PC-3 (cell line): ENCODE measurements around the gene TKT. TPM values are rescaled to one million over a fixed set of nuclear protein-coding genes. Genes with fewer than 3 reads are reported as not detected.

Experiments used
- ATAC-seq: fragments of 200-7000 bp; cut with Tn5 transposase; 2 replicates; pipeline ENCODE4 v1.9.1; 2020; ENCODE audit warnings: mild to moderate bottlenecking, moderate library complexity
- BruUV-seq: library from RNA; stranded (reverse); fragments of 400-500 nt; replicated peaks from 2 replicates; lab custom pipeline; 2021; lab: Mats Ljungman, UMichigan
- CTCF ChIA-PET: fragments of 300-600 bp; sonication (Branson Sonifier 250); formaldehyde crosslinking; loops from one replicate; lab custom pipeline; 2022; ENCODE audit warnings: antibody characterized with exemption; lab: Charles Lee
- POLR2A ChIA-PET: fragments of 300-600 bp; sonication (Branson Sonifier 250); formaldehyde crosslinking; loops from one replicate; lab custom pipeline; 2022; ENCODE audit warnings: antibody characterized with exemption; ENCODE audit not compliant: unreplicated experiment; lab: Charles Lee
- DNase-seq: peaks from one replicate; pipeline ENCODE4 v3.0.0-alpha.2; 2015
- H2AFZ ChIP-seq: fragments of 300-600 bp; sonication (generic); 2 replicates; pipeline ENCODE4 v1.6.0; 2016; ENCODE audit warnings: antibody characterized with exemption, low read length
- H3F3A ChIP-seq: fragments of 300-600 bp; sonication (generic); one replicate; pipeline ENCODE4 v1.6.0; 2017; ENCODE audit warnings: antibody characterized with exemption, low read length, control low read depth, mild to moderate bottlenecking; ENCODE audit not compliant: unreplicated experiment
- H3K27ac ChIP-seq: fragments of 300-600 bp; sonication (generic); 2 replicates; pipeline ENCODE4 v1.5.1; 2016; ENCODE audit warnings: mild to moderate bottlenecking, low read length
- H3K27me3 ChIP-seq: fragments of 300-600 bp; sonication (generic); 2 replicates; pipeline ENCODE4 v1.6.1; 2016; ENCODE audit warnings: low read length, mixed read lengths
- H3K36me3 ChIP-seq: fragments of 300-600 bp; sonication (generic); 2 replicates; pipeline ENCODE4 v1.6.1; 2016; ENCODE audit warnings: low read depth, mixed run types, low read length, mixed read lengths
- H3K4me1 ChIP-seq: fragments of 300-600 bp; sonication (generic); 2 replicates; pipeline ENCODE4 v1.5.1; 2016; ENCODE audit warnings: low read length; ENCODE audit not compliant: insufficient read depth
- H3K4me2 ChIP-seq: fragments of 300-600 bp; sonication (generic); 2 replicates; pipeline ENCODE4 v1.6.0; 2016; ENCODE audit warnings: low read length
- H3K4me3 ChIP-seq: fragments of 300-600 bp; sonication (generic); 2 replicates; pipeline ENCODE4 v1.5.1; 2016; ENCODE audit warnings: mild to moderate bottlenecking, low read length, mixed read lengths
- H3K79me2 ChIP-seq: fragments of 300-600 bp; sonication (generic); 2 replicates; pipeline ENCODE4 v1.6.1; 2017; ENCODE audit warnings: low read length, mixed read lengths
- H3K9ac ChIP-seq: fragments of 300-600 bp; sonication (generic); 2 replicates; pipeline ENCODE4 v1.6.0; 2016; ENCODE audit warnings: mild to moderate bottlenecking, low read length
- H3K9me2 ChIP-seq: fragments of 300-600 bp; sonication (generic); replicated peaks from 2 replicates; pipeline ENCODE4 v1.6.1; 2016; ENCODE audit warnings: mixed run types, low read length, mixed read lengths
- H3K9me3 ChIP-seq: fragments of 300-600 bp; sonication (generic); 2 replicates; pipeline ENCODE4 v1.6.1; 2016; ENCODE audit warnings: low read length, mixed read lengths
- H4K20me1 ChIP-seq: fragments of 300-600 bp; sonication (generic); 2 replicates; pipeline ENCODE4 v1.6.1; 2016; ENCODE audit warnings: low read length, mixed read lengths
- EZH2 ChIP-seq: fragments of 300-600 bp; sonication (generic); IDR thresholded peaks from one replicate; pipeline ENCODE4 v1.6.1; 2017; ENCODE audit warnings: antibody characterized with exemption, mild to moderate bottlenecking, low read length; ENCODE audit not compliant: unreplicated experiment
- EZH2phosphoT487 ChIP-seq: fragments of 300-600 bp; sonication (generic); IDR thresholded peaks from 2 replicates; pipeline ENCODE4 v1.6.1; 2018; ENCODE audit warnings: mild to moderate bottlenecking, antibody characterized with exemption, low read length, borderline replicate concordance
- intact Hi-C: fragments of 100-400 bp; cut with micrococcal nuclease; formaldehyde crosslinking; loops from 2 replicates; pipeline ENCODE4 v1.9.0; 2023
- total RNA-seq: library from RNA; depleted of rRNA; stranded (reverse); fragments of >200 nt; gene quantifications from 2 replicates; pipeline ENCODE4 v1.2.3, GENCODE V29; 2014
- TF ChIP-seq, protein P1 (sequence below): fragments of 300-600 bp; sonication (generic); conservative IDR thresholded peaks from 2 replicates; pipeline ENCODE4 v1.5.1; 2017; ENCODE audit warnings: antibody characterized with exemption, low read depth, mild to moderate bottlenecking, low read length

Gene TKT
- total RNA-seq, 1 experiment from 2014 or later, result 486 TPM

DNA sequence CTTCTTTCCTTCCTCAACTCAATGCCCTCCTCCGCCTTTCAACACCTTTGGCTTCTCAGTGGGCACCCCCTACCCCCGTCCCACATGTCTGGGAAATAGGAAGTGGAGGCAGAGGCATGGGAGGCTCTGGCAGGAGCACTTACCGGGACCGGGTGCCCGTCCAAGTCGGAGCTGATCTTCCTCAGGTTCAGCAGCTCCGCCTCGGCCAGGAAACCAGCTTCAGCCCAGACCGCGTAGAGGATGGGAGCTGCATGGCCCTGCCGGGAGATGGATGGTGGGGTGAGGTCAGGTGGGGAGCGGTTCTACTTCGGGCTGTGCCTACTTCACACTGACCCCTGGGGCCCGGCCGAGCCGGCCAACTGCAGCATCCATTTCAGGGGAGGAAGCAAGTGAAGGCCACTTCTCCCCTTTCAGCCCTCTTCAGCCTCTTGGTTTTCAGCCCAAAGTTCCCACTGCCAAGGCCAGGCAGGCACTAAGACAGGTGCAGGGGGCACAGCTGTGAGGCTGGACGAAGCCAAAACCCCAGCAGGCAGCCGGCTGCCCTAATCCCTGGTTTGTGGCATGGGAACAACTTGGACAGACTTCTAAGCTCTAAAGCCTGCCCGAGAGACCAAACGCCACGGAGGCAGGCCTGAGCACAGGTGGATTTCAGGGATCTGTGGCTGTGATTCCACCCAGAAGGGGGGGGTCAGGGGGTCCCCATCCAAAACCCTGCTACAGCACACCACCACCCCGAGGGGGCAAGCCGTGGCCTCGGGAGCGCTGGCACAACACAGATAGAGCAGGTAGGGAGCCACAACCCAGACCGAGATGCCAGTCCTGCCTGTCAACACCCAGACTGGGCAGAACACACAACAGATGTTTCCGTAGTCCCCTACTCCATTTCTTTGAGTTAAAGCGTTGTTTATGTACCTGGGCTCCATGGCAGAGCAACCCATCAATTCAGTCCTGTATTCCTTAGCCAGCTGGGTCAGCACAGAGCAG, 14.5 kb downstream of the TKT start:
- DNase-seq (no peak), ATAC-seq (no peak)
- Histone ChIP-seq H3K9ac (no peak overlapping the region), H3K79me2 (peaks cover 71% of the 10 kb centered on the region), H4K20me1 (peaks cover 51% of the 10 kb centered on the region), H3K9me3 (no peaks in the 10 kb centered on the region), H3K4me2 (no peak overlapping the region), H3K36me3 (peaks cover 73% of the 10 kb centered on the region), H3K27me3 (no peaks in the 10 kb centered on the region), H3F3A (peaks cover 11% of the 10 kb centered on the region), H3K9me2 (no peaks in the 10 kb centered on the region), H2AFZ (no peak overlapping the region), H3K4me1 (peaks cover 26% of the 10 kb centered on the region), H3K27ac (no peak overlapping the region), H3K4me3 (no peak overlapping the region)
- TF ChIP-seq, protein P1, sequence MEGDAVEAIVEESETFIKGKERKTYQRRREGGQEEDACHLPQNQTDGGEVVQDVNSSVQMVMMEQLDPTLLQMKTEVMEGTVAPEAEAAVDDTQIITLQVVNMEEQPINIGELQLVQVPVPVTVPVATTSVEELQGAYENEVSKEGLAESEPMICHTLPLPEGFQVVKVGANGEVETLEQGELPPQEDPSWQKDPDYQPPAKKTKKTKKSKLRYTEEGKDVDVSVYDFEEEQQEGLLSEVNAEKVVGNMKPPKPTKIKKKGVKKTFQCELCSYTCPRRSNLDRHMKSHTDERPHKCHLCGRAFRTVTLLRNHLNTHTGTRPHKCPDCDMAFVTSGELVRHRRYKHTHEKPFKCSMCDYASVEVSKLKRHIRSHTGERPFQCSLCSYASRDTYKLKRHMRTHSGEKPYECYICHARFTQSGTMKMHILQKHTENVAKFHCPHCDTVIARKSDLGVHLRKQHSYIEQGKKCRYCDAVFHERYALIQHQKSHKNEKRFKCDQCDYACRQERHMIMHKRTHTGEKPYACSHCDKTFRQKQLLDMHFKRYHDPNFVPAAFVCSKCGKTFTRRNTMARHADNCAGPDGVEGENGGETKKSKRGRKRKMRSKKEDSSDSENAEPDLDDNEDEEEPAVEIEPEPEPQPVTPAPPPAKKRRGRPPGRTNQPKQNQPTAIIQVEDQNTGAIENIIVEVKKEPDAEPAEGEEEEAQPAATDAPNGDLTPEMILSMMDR, result no peak
- TF ChIP-seq EZH2phosphoT487 (no peak), EZH2 (no peak)
- intact Hi-C loops, result no loop called here
- ChIA-PET POLR2A (no interaction called here), CTCF (no interaction called here)
- BruUV-seq, result no TSS peak

DNA sequence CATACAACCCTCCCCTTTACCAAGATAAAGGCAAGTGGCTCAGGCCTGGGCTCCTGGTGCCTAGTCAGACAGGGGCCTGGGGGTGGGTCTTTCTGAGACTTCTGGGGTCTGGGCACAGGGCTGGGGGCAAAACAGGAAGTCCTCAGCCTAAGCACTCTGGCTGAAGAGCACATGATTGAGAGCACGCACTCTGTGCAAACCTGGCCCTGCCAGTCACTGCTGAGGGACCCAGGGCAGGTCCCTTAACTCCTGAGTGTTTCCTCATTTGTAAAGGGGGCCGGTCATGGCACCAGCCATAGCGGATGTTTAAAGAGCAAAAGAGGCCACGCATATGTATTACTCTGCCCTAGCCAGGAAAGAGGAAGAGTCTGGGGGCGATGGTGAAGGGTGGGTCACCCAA, 16.0 kb downstream of the TKT start:
- Histone ChIP-seq H4K20me1 (peaks cover 37% of the 10 kb centered on the region), H3K27ac (0 out of 2 replicates have a peak overlapping the region, but pooled peaks have one; percentile 91), H3K4me1 (peaks cover 33% of the 10 kb centered on the region), H2AFZ (no peak overlapping the region), H3F3A (peaks cover 11% of the 10 kb centered on the region), H3K9me2 (no peaks in the 10 kb centered on the region), H3K27me3 (no peaks in the 10 kb centered on the region), H3K4me3 (no peak overlapping the region), H3K9me3 (no peaks in the 10 kb centered on the region), H3K4me2 (no peak overlapping the region), H3K79me2 (peaks cover 66% of the 10 kb centered on the region), H3K36me3 (peaks cover 80% of the 10 kb centered on the region), H3K9ac (no peak overlapping the region)
- TF ChIP-seq EZH2 (no peak), EZH2phosphoT487 (no peak)
- TF ChIP-seq, protein P1, result no peak
- POLR2A ChIA-PET, result no interaction called here
- ATAC-seq (no peak), DNase-seq (no peak)
- intact Hi-C loops, result loop anchor here (2.0 kb wide), 1 partner anchor 15 kb away; no protein-coding TSS in a partner anchor
- BruUV-seq, result no TSS peak
- CTCF ChIA-PET, result no interaction called here

DNA sequence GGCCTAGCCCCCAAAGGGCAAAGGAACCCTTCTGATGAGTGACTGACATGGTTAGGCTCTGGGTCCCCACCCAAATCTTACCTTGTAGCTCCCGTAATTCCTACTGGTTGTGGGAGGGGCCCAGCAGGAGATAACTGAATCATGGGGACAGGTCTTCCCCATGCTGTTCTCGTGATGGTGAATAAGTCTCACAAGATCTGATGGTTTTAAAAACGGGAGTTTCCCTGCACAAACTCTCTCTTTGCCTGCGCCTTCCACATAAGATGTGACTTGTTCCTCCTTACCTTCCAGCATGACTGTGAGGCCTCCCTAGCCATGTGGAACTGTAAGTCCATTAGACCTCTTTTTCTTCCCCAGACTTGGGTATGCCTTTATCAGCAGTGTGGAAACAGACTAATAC, 16.9 kb downstream of the TKT start:
- Histone ChIP-seq H3K4me3 (no peak overlapping the region), H3K9ac (peak overlapping the region; percentile 32; the same call in 1 of the 2 replicates), H3K79me2 (peaks cover 57% of the 10 kb centered on the region), H3K27ac (peak overlapping the region; percentile 91), H3F3A (peaks cover 11% of the 10 kb centered on the region), H4K20me1 (peaks cover 28% of the 10 kb centered on the region), H3K4me2 (peak overlapping the region; percentile 43; the same call in 1 of the 2 replicates), H2AFZ (no peak overlapping the region), H3K36me3 (peaks cover 81% of the 10 kb centered on the region), H3K4me1 (peaks cover 33% of the 10 kb centered on the region), H3K9me2 (no peaks in the 10 kb centered on the region), H3K27me3 (no peaks in the 10 kb centered on the region), H3K9me3 (no peaks in the 10 kb centered on the region)
- ChIA-PET POLR2A (interaction anchor here (0.5 kb wide), 1 partner anchor 51 kb away, joined by 3 read pairs; no protein-coding TSS in a partner anchor), CTCF (no interaction called here)
- TF ChIP-seq EZH2 (no peak), EZH2phosphoT487 (no peak)
- TF ChIP-seq, protein P1, result no peak
- DNase-seq, result no peak
- ATAC-seq, result no peak
- BruUV-seq, result TSS peak; percentile 14
- intact Hi-C loops, result loop anchor here (2.0 kb wide), 1 partner anchor 16 kb away; no protein-coding TSS in a partner anchor
